Body of pancreas (tissue), 4 donors: ENCODE measurements around the gene UBAP1. TPM values are rescaled to one million over a fixed set of nuclear protein-coding genes. Genes with fewer than 3 reads are reported as not detected.

Experiments used
- ATAC-seq: fragments of 150-250 bp; one replicate; pipeline ENCODE4 v1.9.1; 2016
- DNase-seq, 4 donors: peaks; one replicate each; pipeline ENCODE4 v3.0.0-alpha.2; 2019
- H3K27ac ChIP-seq, 4 donors: fragments of 200-600 bp; sonication (generic); 1 replicate in 3 of 4; 2 replicates in 1 of 4; pipeline versions ENCODE4 v1.5.1 to v1.6.1; 2016 to 2019; ENCODE audit warnings: mild to moderate bottlenecking in 1 of 4, mixed read lengths in 1 of 4, moderate library complexity in 1 of 4
- H3K27me3 ChIP-seq, 2 donors: fragments of 200-600 bp; sonication (generic); one replicate each; pipeline ENCODE4 v1.6.0; 2016; ENCODE audit warnings: mild to moderate bottlenecking in 1 of 2
- H3K36me3 ChIP-seq, 2 donors: fragments of 200-600 bp; sonication (generic); replicated peaks in 1 of 2; 2 replicates each; pipeline ENCODE4 v1.5.1; 2016; ENCODE audit warnings: low read depth in 2 of 2; ENCODE audit not compliant: insufficient read depth in 1 of 2
- H3K4me1 ChIP-seq: fragments of 200-600 bp; sonication (generic); one replicate; pipeline ENCODE4 v1.6.0; 2016
- H3K4me3 ChIP-seq, 2 donors: fragments of 200-600 bp; sonication (generic); 1 replicate in 1 of 2; 2 replicates in 1 of 2; pipeline ENCODE4 v1.5.1; 2016 to 2019
- H3K9me3 ChIP-seq, 3 donors: fragments of 200-600 bp; sonication (generic); 1 replicate in 2 of 3; 2 replicates in 1 of 3; pipeline ENCODE4 v1.5.1; 2016
- CTCF ChIP-seq, 7 experiments: fragments of 450-650 bp in 4 of 7; fragments of 200-600 bp in 3 of 7; sonication (generic) in 3 of 7; IDR thresholded peaks; one replicate each; pipeline ENCODE4 v1.5.1; 2016 to 2019; ENCODE audit warnings: antibody characterized with exemption in 7 of 7
- POLR2A ChIP-seq, 3 donors: fragments of 450-650 bp; IDR thresholded peaks; one replicate each; pipeline ENCODE4 v1.6.1; 2016; ENCODE audit warnings: antibody characterized with exemption in 3 of 3, mild to moderate bottlenecking in 2 of 3
- WGBS, 2 donors: methylation state at CpG; one replicate each; pipeline ENCODE4 v1.1.5; 2017; 5-methylcytosine and 5-hydroxymethylcytosine counted together
- intact Hi-C: fragments of 100-400 bp; cut with DNase I; formaldehyde crosslinking; loops from one replicate; pipeline ENCODE4 v1.15.1; 2023
- total RNA-seq, 2 donors: library from RNA; depleted of rRNA; stranded (reverse); fragments of >200 nt; gene quantifications; one replicate each; pipeline ENCODE4 v1.1.0, GENCODE V29; 2016

UBAP1 gene
- total RNA-seq, 2 donors from 2014 or later: 18.9 to 19.1 TPM

- DNase-seq (no peak), ATAC-seq (no peak)
- Histone ChIP-seq H3K4me3 (no peak overlapping the region), H3K36me3 (no peaks in the 10 kb centered on the region), H3K4me1 (no peaks in the 10 kb centered on the region), H3K27me3 (no peaks in the 10 kb centered on the region), H3K9me3 (no peaks in the 10 kb centered on the region), H3K27ac (no peak overlapping the region)
- intact Hi-C loops: no loop called here
- TF ChIP-seq POLR2A (IDR thresholded peaks at IDR 0.05): no peak
- TF ChIP-seq CTCF (IDR thresholded peaks at IDR 0.05): no peak
- WGBS, 2 donors: 77 to 88% methylated on average over 4 of the region's 4 CpGs
These were observed 27.4 kb upstream of the UBAP1 start for GRCh38 chr9:34151398-34151797.

GRCh38 chr9:34154057-34154456 lies 24.8 kb upstream of the UBAP1 start:
- TF ChIP-seq CTCF (IDR thresholded peaks at IDR 0.05) (no peak), POLR2A (IDR thresholded peaks at IDR 0.05) (no peak)
- no peak for ATAC-seq
- H3K4me1 ChIP-seq: no peaks in the 10 kb centered on the region
- H3K27me3 ChIP-seq: no peaks in the 10 kb centered on the region
- H3K4me3 ChIP-seq: no peak overlapping the region
- 63 to 67% methylated on average over 1 of the region's 1 CpG for WGBS, 2 donors
- no peaks in the 10 kb centered on the region for H3K9me3 ChIP-seq
- no peaks in the 10 kb centered on the region for H3K36me3 ChIP-seq
- H3K27ac ChIP-seq: no peak overlapping the region
- intact Hi-C loops: no loop called here
- no peak for DNase-seq

GRCh38 chr9:34157318-34157717 lies 21.5 kb upstream of the UBAP1 start:
- Histone ChIP-seq H3K36me3 (no peaks in the 10 kb centered on the region), H3K4me1 (no peaks in the 10 kb centered on the region), H3K27ac (no peak overlapping the region), H3K27me3 (no peaks in the 10 kb centered on the region), H3K9me3 (no peaks in the 10 kb centered on the region), H3K4me3 (no peak overlapping the region)
- TF ChIP-seq POLR2A (IDR thresholded peaks at IDR 0.05) (no peak), CTCF (IDR thresholded peaks at IDR 0.05) (no peak)
- intact Hi-C loops: no loop called here
- DNase-seq (no peak), ATAC-seq (no peak)

- Histone ChIP-seq H3K9me3 (no peaks in the 10 kb centered on the region), H3K27me3 (no peaks in the 10 kb centered on the region), H3K36me3 (no peaks in the 10 kb centered on the region), H3K4me1 (no peaks in the 10 kb centered on the region), H3K27ac (no peak overlapping the region), H3K4me3 (no peak overlapping the region)
- no peak for DNase-seq
- 94 to 100% methylated on average over 2 of the region's 2 CpGs for WGBS, 2 donors
- TF ChIP-seq CTCF (IDR thresholded peaks at IDR 0.05) (no peak), POLR2A (IDR thresholded peaks at IDR 0.05) (no peak)
- no peak for ATAC-seq
- intact Hi-C loops: no loop called here
These were observed 20.9 kb upstream of the UBAP1 start for GRCh38 chr9:34157898-34158297.

GRCh38 chr9:34158362-34158869 lies 20.4 kb upstream of the UBAP1 start:
- no peak for TF ChIP-seq POLR2A (IDR thresholded peaks at IDR 0.05)
- no peak for TF ChIP-seq CTCF (IDR thresholded peaks at IDR 0.05)
- no peak overlapping the region for H3K4me3 ChIP-seq
- no peaks in the 10 kb centered on the region for H3K27me3 ChIP-seq
- no peaks in the 10 kb centered on the region for H3K36me3 ChIP-seq
- H3K27ac ChIP-seq: no peak overlapping the region
- H3K4me1 ChIP-seq: no peaks in the 10 kb centered on the region
- intact Hi-C loops: no loop called here
- WGBS, 2 donors: 84 to 94% methylated on average over 6 of the region's 6 CpGs
- ATAC-seq (no peak), DNase-seq (no peak)
- H3K9me3 ChIP-seq: no peaks in the 10 kb centered on the region
